ENCODE measurements around the gene CTSK. TPM values are rescaled to one million over a fixed set of nuclear protein-coding genes. Genes with fewer than 3 reads are reported as not detected.

Gene CTSK
- total RNA-seq, 1 experiment from 2014 or later: 4.2 TPM

- no CpG with 5 or more reads among the region's 5 CpGs for WGBS (ENCODE audit: extremely low coverage, insufficient read length, low lambda C conversion rate)
- Histone ChIP-seq H4K91ac (ENCODE audit: insufficient read length, low read depth, low read length) (no peak overlapping the region), H3K4me2 (ENCODE audit: insufficient read depth, insufficient read length, low read length) (no peak overlapping the region), H3K4me1 (ENCODE audit: insufficient read depth, low read length) (peaks cover 1% of the 10 kb centered on the region; the same call in 1 of the 2 replicates), H2BK120ac (ENCODE audit: low read depth, low read length, poor library complexity, severe bottlenecking) (no peak overlapping the region), H3K14ac (ENCODE audit: insufficient read depth, low read length) (no peak overlapping the region), H3K23me2 (ENCODE audit: insufficient read length, low read depth, low read length, poor library complexity, severe bottlenecking) (no peaks in the 10 kb centered on the region), H3K56ac (ENCODE audit: insufficient read length, low read depth, low read length) (no peak overlapping the region), H2BK12ac (ENCODE audit: insufficient read length, low read depth, low read length) (no peak overlapping the region), H2BK15ac (ENCODE audit: low read depth, low read length) (no peak overlapping the region), H3K18ac (ENCODE audit: insufficient read length, low read depth, low read length) (no peak overlapping the region), H3K23ac (ENCODE audit: insufficient read length, low read depth, low read length) (no peak overlapping the region), H3K9ac (ENCODE audit: extremely low read depth, insufficient read length, low read length) (no peak overlapping the region), H4K8ac (replicated peaks; ENCODE audit: insufficient read length, low read depth, low read length) (no peak overlapping the region), H3K79me1 (ENCODE audit: insufficient read depth, low read depth, low read length, poor library complexity, severe bottlenecking) (no peaks in the 10 kb centered on the region), H3K27ac (ENCODE audit: insufficient read length, low read depth, low read length) (no peak overlapping the region), H3K9me3 (ENCODE audit: control insufficient read depth, low read depth, low read length) (no peaks in the 10 kb centered on the region), H2AK5ac (ENCODE audit: insufficient read length, low read length) (no peak overlapping the region), H3K4ac (ENCODE audit: low read depth, low read length) (no peak overlapping the region), H4K20me1 (ENCODE audit: control insufficient read depth, insufficient read depth, insufficient read length) (no peaks in the 10 kb centered on the region), H3K79me2 (ENCODE audit: insufficient read depth, low read length) (no peaks in the 10 kb centered on the region), H3T11ph (ENCODE audit: low read length) (no peak overlapping the region), H4K5ac (ENCODE audit: insufficient read length, low read depth, low read length) (no peak overlapping the region), H3K27me3 (ENCODE audit: insufficient read depth, low read length) (no peaks in the 10 kb centered on the region), H2AFZ (ENCODE audit: low read length) (no peak overlapping the region), H2BK20ac (ENCODE audit: low read depth, low read length, poor library complexity, severe bottlenecking) (no peak overlapping the region), H2BK5ac (ENCODE audit: insufficient read length, low read length) (no peak overlapping the region)
- no peaks in the 10 kb centered on the region for H3K27me3 Mint-ChIP-seq (ENCODE audit: low read depth)
- no peak overlapping the region for H3K27ac Mint-ChIP-seq
- peak; percentile 81 for TF ChIP-seq CTCF (conservative IDR thresholded peaks at IDR 0.05)
- no peak overlapping the region for H3K4me3 Mint-ChIP-seq
- DNase-seq: peak; percentile 58
- H3K9me3 Mint-ChIP-seq: no peaks in the 10 kb centered on the region
- peaks cover 4 to 6% of the 10 kb centered on the region in 2 experiments for H3K4me1 Mint-ChIP-seq
- peaks cover 16 to 28% (median 28%) of the 10 kb centered on the region in 3 experiments; a peak in 6 of 7 replicates for H3K36me3 Mint-ChIP-seq (ENCODE audit: insufficient read depth in 1 of 3, low read depth in 3 of 3)
Measured at GRCh38 chr1:150813028-150813707, 5.1 kb upstream of the CTSK start.
